ENCODE data around the gene IRX4. TPM values are rescaled to one million over a fixed set of nuclear protein-coding genes. Genes with fewer than 3 reads are reported as not detected.

The IRX4 gene
- total RNA-seq, 4 donors from 2014 or later: 0.78 to 1.7 TPM; not detected in 2

- Histone ChIP-seq H3K4me1 (no peaks in the 10 kb centered on the region), H3K27ac (no peak overlapping the region), H3K9me3 (peaks cover 0 to 3% (median 0%) of the 10 kb centered on the region in 3 donors), H3K36me3 (no peaks in the 10 kb centered on the region), H3K27me3 (peaks cover 0 to 10% (median 0%) of the 10 kb centered on the region in 3 donors), H3K4me3 (no peak overlapping the region)
- TF ChIP-seq CTCF (IDR thresholded peaks at IDR 0.05 in 4 of 5, conservative IDR thresholded peaks at IDR 0.05 in 1 of 5) (no peak), POLR2A (IDR thresholded peaks at IDR 0.05) (no peak)
- in situ Hi-C loops (cut with MboI; ENCODE audit: low sequenced_read_pairs in 4 of 4) (no loop called here), intact Hi-C loops (cut with DNase I; ENCODE audit: low total_unique reads) (no loop called here)
- no peak for DNase-seq
- no peak for ATAC-seq
These were observed 24.9 kb upstream of the IRX4 start for GRCh38 chr5:1907616-1908015.

DNA sequence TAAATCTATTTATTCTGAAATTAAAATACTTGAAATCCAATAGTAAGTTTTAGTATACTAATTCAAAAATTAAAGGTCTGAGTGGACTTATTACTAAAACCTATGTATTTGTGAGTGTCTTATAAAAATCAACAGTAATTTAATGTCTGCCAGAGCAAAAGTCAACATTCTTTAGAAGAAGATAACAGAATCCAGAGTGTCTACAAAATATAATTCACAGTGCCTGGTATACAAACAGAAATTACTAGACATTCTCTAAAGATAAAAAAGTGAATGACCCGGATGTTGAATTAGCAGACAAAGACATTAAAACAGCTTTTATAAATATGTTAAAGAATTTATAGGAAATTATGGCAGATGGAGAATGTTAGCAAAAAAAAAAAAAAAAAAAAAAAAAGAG lies 22.4 kb upstream of the IRX4 start:
- no peak for TF ChIP-seq POLR2A (IDR thresholded peaks at IDR 0.05)
- H3K4me3 ChIP-seq: no peak overlapping the region
- in situ Hi-C loops (cut with MboI; ENCODE audit: low sequenced_read_pairs in 4 of 4) (no loop called here), intact Hi-C loops (cut with DNase I; ENCODE audit: low total_unique reads) (no loop called here)
- no peak for ATAC-seq
- DNase-seq: no peak
- peaks cover 0 to 10% (median 0%) of the 10 kb centered on the region in 3 donors for H3K27me3 ChIP-seq
- H3K27ac ChIP-seq: no peak overlapping the region
- H3K4me1 ChIP-seq: no peaks in the 10 kb centered on the region
- H3K36me3 ChIP-seq: no peaks in the 10 kb centered on the region
- peaks cover 0 to 3% (median 0%) of the 10 kb centered on the region in 3 donors for H3K9me3 ChIP-seq

GRCh38 chr5:1901983-1902382 lies 19.3 kb upstream of the IRX4 start:
- Histone ChIP-seq H3K36me3 (no peaks in the 10 kb centered on the region), H3K27me3 (peaks cover 0 to 10% (median 0%) of the 10 kb centered on the region in 3 donors), H3K4me3 (no peak overlapping the region), H3K4me1 (no peaks in the 10 kb centered on the region), H3K27ac (no peak overlapping the region), H3K9me3 (peaks cover 0 to 3% (median 0%) of the 10 kb centered on the region in 3 donors)
- DNase-seq (no peak), ATAC-seq (no peak)
- no peak for TF ChIP-seq CTCF (IDR thresholded peaks at IDR 0.05 in 4 of 5, conservative IDR thresholded peaks at IDR 0.05 in 1 of 5)
- TF ChIP-seq POLR2A (IDR thresholded peaks at IDR 0.05): no peak
- intact Hi-C loops (cut with DNase I; ENCODE audit: low total_unique reads) (no loop called here), in situ Hi-C loops (cut with MboI; ENCODE audit: low sequenced_read_pairs in 4 of 4) (no loop called here)

- in situ Hi-C loops (cut with MboI; ENCODE audit: low sequenced_read_pairs in 4 of 4): no loop called here
- peaks cover 0 to 6% (median 0%) of the 10 kb centered on the region in 3 donors for H3K27me3 ChIP-seq
- intact Hi-C loops (cut with DNase I; ENCODE audit: low total_unique reads): no loop called here
These were observed 18.3 kb upstream of the IRX4 start for GRCh38 chr5:1901061-1901460.

DNA sequence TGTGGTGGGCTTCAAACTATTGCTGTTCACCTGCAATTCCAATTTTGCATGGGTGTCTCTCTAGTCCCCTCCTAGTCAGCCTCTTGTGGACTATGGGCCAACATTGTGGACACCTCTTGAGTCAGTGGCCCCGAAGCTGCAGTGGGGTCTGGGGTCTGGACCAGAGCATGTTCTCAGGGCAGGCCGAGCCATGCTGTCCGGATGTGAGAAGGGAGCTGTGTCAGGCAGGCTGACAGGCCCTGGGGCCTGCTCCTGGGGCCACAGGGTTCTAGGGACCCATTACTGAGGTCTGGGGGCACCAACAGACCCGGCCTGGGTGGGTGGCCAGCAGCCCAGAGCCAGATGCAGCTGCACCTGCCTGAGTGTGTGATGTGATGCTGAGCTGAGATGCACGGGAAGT lies 16.5 kb upstream of the IRX4 start:
- Histone ChIP-seq H3K27me3 (peaks cover 0 to under 1% (median 0%) of the 10 kb centered on the region in 3 donors), H3K4me1 (no peaks in the 10 kb centered on the region), H3K4me3 (no peak overlapping the region), H3K9me3 (no peaks in the 10 kb centered on the region), H3K27ac (no peak overlapping the region), H3K36me3 (no peaks in the 10 kb centered on the region)
- intact Hi-C loops (cut with DNase I; ENCODE audit: low total_unique reads): no loop called here
- in situ Hi-C loops (cut with MboI; ENCODE audit: low sequenced_read_pairs in 4 of 4): no loop called here
- TF ChIP-seq CTCF (IDR thresholded peaks at IDR 0.05 in 4 of 5, conservative IDR thresholded peaks at IDR 0.05 in 1 of 5) (no peak), POLR2A (IDR thresholded peaks at IDR 0.05) (no peak)
- DNase-seq (no peak), ATAC-seq (no peak)

More at GRCh38 chr5:1901061-1901460, 18.3 kb upstream of the IRX4 start:
- no peak overlapping the region for H3K4me3 ChIP-seq
- peaks cover 0 to 3% (median 0%) of the 10 kb centered on the region in 3 donors for H3K9me3 ChIP-seq
- DNase-seq (no peak), ATAC-seq (peak in 1 of 2 donors; percentile 33)
- TF ChIP-seq CTCF (IDR thresholded peaks at IDR 0.05 in 4 of 5, conservative IDR thresholded peaks at IDR 0.05 in 1 of 5): no peak
- no peak for TF ChIP-seq POLR2A (IDR thresholded peaks at IDR 0.05)
- H3K36me3 ChIP-seq: no peaks in the 10 kb centered on the region
- no peak overlapping the region for H3K27ac ChIP-seq
- H3K4me1 ChIP-seq: no peaks in the 10 kb centered on the region

All from gastrocnemius medialis (tissue), 4 donors.